ENCODE data around the gene SERPINH1.

Gene SERPINH1

GRCh38 chr11:75557666-75558494, 4.2 kb upstream of the SERPINH1 start:
- DNase-seq: no peak

DNA sequence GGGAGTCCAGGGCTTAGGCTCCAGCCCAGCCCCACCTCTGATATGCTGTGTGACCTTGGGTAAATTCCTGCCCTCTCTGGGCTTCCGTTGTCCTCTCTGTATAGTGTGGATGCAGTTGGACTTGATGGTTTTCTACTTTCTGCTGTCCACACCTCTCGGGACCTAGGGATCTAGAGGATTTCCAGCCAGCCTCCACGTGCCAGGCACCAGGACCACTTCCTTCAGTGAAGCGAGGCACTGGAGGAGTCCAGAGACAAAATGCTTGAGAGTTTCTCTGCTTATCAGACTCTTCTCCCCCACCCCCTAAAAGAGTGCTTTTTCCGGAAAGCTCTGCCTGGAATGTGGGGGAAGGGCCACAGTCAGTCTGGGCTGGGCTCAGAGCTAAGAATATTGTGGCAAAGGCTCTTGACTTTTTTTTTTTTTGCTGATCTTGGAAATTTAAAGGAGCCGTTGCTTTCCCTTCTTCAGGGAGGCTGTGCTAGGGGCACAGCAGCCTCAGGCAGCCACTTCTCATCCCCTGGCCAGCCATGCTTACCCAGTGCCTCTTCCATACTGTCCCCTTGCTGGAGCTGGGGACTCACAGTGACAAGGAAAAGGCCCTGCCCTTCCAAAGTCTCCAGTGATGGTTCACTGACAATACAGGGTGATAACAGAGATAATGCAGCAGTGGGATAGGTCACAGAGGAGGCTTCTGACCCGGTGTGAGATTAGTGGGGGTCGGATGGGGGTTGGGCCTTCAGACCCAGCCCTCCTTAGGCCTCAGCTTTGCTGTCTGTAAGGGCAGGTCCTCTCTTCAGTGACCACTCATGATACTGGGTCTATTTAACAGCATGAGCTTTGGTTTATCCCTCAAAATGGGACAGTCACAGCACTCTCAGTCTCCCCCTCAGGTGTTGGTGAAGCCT, 2.9 kb upstream of the SERPINH1 start:
- DNase-seq: no peak

DNA sequence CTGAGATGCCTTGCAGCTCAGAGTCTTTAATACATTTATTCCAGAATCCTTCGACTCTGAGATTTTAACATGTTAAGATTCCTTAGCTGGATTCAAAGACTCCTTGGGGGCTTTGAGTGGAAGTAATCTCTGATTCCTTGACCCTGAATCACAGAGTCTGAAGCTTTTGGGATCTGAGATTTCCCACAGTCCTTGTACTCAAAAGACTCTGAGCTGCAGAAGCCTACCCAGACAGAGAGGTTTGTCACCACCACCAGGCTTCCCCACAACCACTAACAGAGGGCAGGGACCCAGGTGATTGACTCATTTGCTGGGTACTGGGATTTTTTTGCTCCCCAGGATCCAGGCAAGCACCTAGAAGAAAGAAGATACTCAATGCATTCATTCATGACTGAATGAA, 1.4 kb upstream of the SERPINH1 start:
- DNase-seq: no peak

DNA sequence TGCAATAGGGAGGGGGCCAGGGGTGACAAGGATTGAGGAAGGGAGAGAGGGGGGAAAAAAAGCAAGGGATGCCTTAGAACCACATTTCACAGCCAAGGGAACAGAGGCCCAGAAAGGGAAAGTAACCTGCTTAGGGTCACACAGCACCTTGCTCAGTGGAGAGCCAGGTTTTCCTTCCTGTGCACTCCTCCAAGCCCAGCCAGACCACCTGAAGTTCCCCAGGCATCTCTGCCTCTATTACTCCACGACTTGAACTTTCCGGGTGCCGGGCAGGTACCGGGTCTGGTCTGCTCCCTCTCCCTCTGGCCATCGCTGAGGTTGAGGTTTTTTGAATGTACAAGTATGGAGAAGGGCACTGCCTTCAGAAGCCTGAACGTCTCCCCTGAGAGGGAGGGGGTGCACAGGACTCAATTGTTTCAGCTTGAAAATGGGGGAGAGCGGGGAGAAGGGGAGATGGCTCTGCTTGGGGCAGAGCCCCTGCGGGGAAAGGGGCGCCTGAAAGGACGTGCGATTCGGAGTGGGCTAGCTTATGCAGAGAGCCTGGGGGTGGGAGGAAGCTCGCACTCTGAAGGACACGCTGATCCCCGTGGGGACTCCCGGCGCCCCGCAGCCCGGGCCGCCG, 516 bp upstream of the SERPINH1 start:
- DNase-seq: no peak

- no peak for DNase-seq
Observed at GRCh38 chr11:75562836-75563484, 907 bp downstream of the SERPINH1 start.

GRCh38 chr11:75563501-75563977, 1.5 kb downstream of the SERPINH1 start:
- DNase-seq: no peak

- DNase-seq: no peak
Observed at GRCh38 chr11:75563978-75564552, 2.0 kb downstream of the SERPINH1 start.

DNA sequence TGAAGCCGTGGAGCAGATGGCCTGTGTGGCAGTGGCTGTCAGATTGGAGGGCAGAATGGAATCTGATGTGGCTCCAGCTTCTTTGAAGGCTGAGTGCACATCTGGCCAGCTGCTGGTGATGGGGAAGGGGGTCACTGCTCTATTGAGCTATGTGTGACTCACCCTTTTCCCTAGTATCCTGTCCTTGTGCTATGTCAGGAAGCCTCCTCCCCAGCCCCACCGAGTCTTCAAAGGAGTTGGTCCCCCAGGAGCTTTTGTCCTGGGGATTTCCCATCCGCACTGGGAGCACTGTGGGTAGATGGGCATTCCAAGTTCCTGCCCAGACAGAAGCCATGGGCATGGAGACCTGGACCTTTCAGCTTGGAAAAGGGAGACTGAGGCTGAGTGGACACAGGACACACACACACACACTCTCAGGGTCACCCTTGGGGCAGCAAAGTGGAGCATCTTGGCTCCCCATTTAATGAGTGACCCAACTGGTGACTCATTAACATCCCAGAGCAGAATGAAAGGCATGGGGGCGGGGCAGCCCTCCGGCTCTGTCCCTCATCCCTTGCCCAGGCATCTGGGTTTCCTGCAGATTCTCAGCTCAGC, 3.3 kb downstream of the SERPINH1 start:
- no peak for DNase-seq

DNA sequence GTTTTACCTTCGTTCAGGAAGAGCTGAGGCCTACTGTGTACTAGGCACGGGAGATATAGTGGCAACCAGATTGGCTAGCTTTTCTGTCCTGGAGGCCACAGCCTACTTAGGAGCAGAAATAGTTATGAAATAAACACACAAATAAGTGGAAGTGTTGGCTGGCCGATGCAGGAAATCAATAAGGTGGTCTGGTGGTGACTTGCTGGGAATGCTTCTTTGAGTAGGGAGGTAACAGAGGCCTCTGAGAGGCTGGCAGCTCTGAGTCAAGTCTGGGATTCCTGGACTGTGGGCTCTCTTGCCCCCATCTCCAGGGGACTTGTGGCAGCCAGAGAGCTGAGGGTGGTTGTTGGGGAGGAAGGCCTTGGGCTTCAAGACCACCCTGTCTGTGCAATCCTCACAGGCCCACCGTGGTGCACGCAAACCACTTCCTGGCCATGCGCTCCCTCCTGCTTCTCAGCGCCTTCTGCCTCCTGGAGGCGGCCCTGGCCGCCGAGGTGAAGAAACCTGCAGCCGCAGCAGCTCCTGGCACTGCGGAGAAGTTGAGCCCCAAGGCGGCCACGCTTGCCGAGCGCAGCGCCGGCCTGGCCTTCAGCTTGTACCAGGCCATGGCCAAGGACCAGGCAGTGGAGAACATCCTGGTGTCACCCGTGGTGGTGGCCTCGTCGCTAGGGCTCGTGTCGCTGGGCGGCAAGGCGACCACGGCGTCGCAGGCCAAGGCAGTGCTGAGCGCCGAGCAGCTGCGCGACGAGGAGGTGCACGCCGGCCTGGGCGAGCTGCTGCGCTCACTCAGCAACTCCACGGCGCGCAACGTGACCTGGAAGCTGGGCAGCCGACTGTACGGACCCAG, 4.1 kb downstream of the SERPINH1 start:
- no peak for DNase-seq

- DNase-seq: no peak
Observed at GRCh38 chr11:75566763-75567279, 4.8 kb downstream of the SERPINH1 start.

GRCh38 chr11:75567971-75568370, 5.9 kb downstream of the SERPINH1 start:
- no peak for DNase-seq

- no peak for DNase-seq
Observed at GRCh38 chr11:75568616-75569219, 6.7 kb downstream of the SERPINH1 start.

DNA sequence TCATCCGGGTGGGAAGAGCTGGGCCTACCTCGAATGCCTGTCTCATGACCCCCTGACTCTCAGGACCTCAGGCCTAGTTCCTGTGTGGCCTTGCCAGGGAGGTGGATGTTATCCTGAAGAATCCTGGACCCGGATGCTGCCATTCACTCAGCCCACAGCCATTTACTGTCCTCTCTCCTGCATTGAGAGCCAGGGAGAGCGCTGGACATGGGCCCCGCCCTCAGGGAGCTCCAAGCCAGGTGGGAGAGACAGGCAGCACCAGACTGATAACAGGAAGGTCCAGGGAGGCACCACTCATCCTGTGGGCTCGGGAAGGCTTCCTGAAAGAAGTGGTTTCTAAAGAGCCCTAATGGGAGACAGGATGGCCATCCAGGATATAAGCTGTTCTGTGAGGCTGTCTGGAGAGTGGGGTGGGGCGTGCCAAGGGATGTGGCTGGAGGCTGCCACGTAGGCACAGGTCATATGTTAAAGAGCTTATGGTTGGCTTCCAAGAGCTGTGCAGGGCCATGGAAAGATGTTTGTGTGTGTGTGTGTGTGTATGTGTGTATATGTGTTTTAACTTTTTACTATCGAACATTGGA, 8.6 kb downstream of the SERPINH1 start:
- DNase-seq: no peak

DNA sequence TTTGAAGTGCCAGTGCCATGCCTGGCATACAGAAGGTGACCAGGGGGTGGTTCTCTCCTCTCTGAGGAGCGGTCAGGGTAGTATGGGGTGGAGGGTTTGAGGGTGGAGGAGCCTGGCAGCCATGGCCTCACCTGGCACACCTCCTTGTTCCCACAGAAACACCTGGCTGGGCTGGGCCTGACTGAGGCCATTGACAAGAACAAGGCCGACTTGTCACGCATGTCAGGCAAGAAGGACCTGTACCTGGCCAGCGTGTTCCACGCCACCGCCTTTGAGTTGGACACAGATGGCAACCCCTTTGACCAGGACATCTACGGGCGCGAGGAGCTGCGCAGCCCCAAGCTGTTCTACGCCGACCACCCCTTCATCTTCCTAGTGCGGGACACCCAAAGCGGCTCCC, 9.6 kb downstream of the SERPINH1 start:
- DNase-seq: no peak

DNA sequence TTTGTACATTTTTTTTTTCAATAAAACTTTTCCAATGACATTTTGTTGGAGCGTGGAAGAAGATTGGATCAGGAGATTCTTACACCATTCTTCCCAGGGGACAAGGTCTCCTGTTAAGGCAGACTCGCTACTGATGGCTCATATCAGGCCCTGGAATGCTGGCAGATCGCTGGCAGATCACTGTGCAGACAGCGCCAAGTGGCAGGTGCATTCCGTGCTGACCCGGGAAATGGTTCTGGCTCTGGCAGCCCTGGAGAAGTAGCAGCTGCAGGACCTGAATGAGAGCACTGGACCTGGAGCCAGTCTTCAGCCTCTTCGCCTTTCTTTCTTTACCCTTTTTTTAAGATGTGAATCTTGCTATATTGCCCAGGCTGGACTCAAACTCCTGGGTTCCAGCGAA, 10.7 kb downstream of the SERPINH1 start:
- no peak for DNase-seq

- no peak for DNase-seq
Observed at GRCh38 chr11:75574698-75575602, 12.9 kb downstream of the SERPINH1 start.

GRCh38 chr11:75576017-75576416, 14.0 kb downstream of the SERPINH1 start:
- DNase-seq: no peak

- no peak for DNase-seq
Observed at GRCh38 chr11:75576499-75576918, 14.5 kb downstream of the SERPINH1 start.

GRCh38 chr11:75577207-75577606, 15.2 kb downstream of the SERPINH1 start:
- DNase-seq: no peak
